Measurements from ENCODE around the gene P2RY2. TPM values are rescaled to one million over a fixed set of nuclear protein-coding genes. Genes with fewer than 3 reads are reported as not detected.
A peak's percentile ranks its signal among the peaks of the same experiment; 100 is the strongest.
"Not testable (repeated sequence)": the region's sequence is repeated elsewhere in the genome, so short reads cannot be mapped to it uniquely, and the experiment has no call there.

The P2RY2 gene
- total RNA-seq, 1 donor from 2014 or later, result 0.45 TPM

GRCh38 chr11:73229896-73230875 lies 12.1 kb downstream of the P2RY2 start:
- H3K4me3 Mint-ChIP-seq, result peak overlapping the region; percentile 19
- no peak overlapping the region for H2AFZ ChIP-seq (replicated peaks)
- no peak for DNase-seq (ENCODE audit: low spot score)

GRCh38 chr11:73230931-73231330 lies 12.8 kb downstream of the P2RY2 start:
- H3K4me1 Mint-ChIP-seq, result peaks cover 11% of the 10 kb centered on the region
- H3K9ac ChIP-seq, result no peak overlapping the region

More at GRCh38 chr11:73229896-73230875, 12.1 kb downstream of the P2RY2 start:
- H3K4me1 ChIP-seq, result peaks cover 14% of the 10 kb centered on the region
- H3K9me3 ChIP-seq (ENCODE audit: low read depth), result no peaks in the 10 kb centered on the region
- no peak overlapping the region for H3K27ac ChIP-seq
- H3K36me3 Mint-ChIP-seq, result no peaks in the 10 kb centered on the region
- no peaks in the 10 kb centered on the region for H4K20me1 ChIP-seq (ENCODE audit: low read depth)
- TF ChIP-seq EZH2phosphoT487 (IDR thresholded peaks at IDR 0.05) (no peak), EZH2 (IDR thresholded peaks at IDR 0.05) (no peak), CTCF (IDR thresholded peaks at IDR 0.05) (no peak)
- H3K36me3 ChIP-seq, result no peaks in the 10 kb centered on the region
- no peaks in the 10 kb centered on the region for H3K79me2 ChIP-seq (ENCODE audit: low read depth)
- H3K4me1 Mint-ChIP-seq, result peaks cover 11% of the 10 kb centered on the region
- no peak overlapping the region for H3K4me3 ChIP-seq
- no peak overlapping the region for H3K9ac ChIP-seq
- peaks cover 5% of the 10 kb centered on the region for H3K27me3 Mint-ChIP-seq (ENCODE audit: insufficient read depth, low read depth)
- H3K9me3 Mint-ChIP-seq, result no peaks in the 10 kb centered on the region
- no peak overlapping the region for H3K4me2 ChIP-seq
- no peaks in the 10 kb centered on the region for H3F3A ChIP-seq (ENCODE audit: low read depth)
- no peaks in the 10 kb centered on the region for H3K27me3 ChIP-seq
- peak overlapping the region; percentile 27 for H3K27ac Mint-ChIP-seq

GRCh38 chr11:73232487-73232886 lies 14.4 kb downstream of the P2RY2 start:
- not testable (repeated sequence) for H3K4me3 ChIP-seq; H3K27ac ChIP-seq; H3F3A ChIP-seq (ENCODE audit: low read depth); H3K27me3 Mint-ChIP-seq (ENCODE audit: insufficient read depth, low read depth); H3K9ac ChIP-seq; H3K79me2 ChIP-seq (ENCODE audit: low read depth); DNase-seq (ENCODE audit: low spot score); H3K36me3 ChIP-seq; H3K4me3 Mint-ChIP-seq; H3K4me2 ChIP-seq; H3K9me3 ChIP-seq (ENCODE audit: low read depth); H3K27ac Mint-ChIP-seq; H2AFZ ChIP-seq (replicated peaks); H3K27me3 ChIP-seq; H4K20me1 ChIP-seq (ENCODE audit: low read depth); H3K36me3 Mint-ChIP-seq; H3K9me3 Mint-ChIP-seq
- H3K4me1 ChIP-seq, result peaks cover 14% of the 10 kb centered on the region
- peaks cover 11% of the 10 kb centered on the region for H3K4me1 Mint-ChIP-seq

More at GRCh38 chr11:73230931-73231330, 12.8 kb downstream of the P2RY2 start:
- no peak overlapping the region for H3K27ac Mint-ChIP-seq
- H2AFZ ChIP-seq (replicated peaks), result no peak overlapping the region
- no peak overlapping the region for H3K4me2 ChIP-seq
- H3K27me3 Mint-ChIP-seq (ENCODE audit: insufficient read depth, low read depth), result peaks cover 7% of the 10 kb centered on the region
- H3K4me3 ChIP-seq, result no peak overlapping the region
- H3F3A ChIP-seq (ENCODE audit: low read depth), result no peaks in the 10 kb centered on the region
- no peaks in the 10 kb centered on the region for H3K27me3 ChIP-seq
- H3K27ac ChIP-seq, result no peak overlapping the region
- H3K9me3 Mint-ChIP-seq, result no peaks in the 10 kb centered on the region
- no peaks in the 10 kb centered on the region for H3K36me3 Mint-ChIP-seq
- no peaks in the 10 kb centered on the region for H3K9me3 ChIP-seq (ENCODE audit: low read depth)
- H3K4me1 ChIP-seq, result peaks cover 14% of the 10 kb centered on the region
- no peak overlapping the region for H3K4me3 Mint-ChIP-seq
- no peaks in the 10 kb centered on the region for H3K36me3 ChIP-seq
- TF ChIP-seq EZH2phosphoT487 (IDR thresholded peaks at IDR 0.05) (no peak), CTCF (IDR thresholded peaks at IDR 0.05) (no peak), EZH2 (IDR thresholded peaks at IDR 0.05) (no peak)
- H4K20me1 ChIP-seq (ENCODE audit: low read depth), result no peaks in the 10 kb centered on the region
- H3K79me2 ChIP-seq (ENCODE audit: low read depth), result no peaks in the 10 kb centered on the region
- DNase-seq (ENCODE audit: low spot score), result no peak

- H3K4me3 ChIP-seq, result no peak overlapping the region
- no peaks in the 10 kb centered on the region for H3K9me3 Mint-ChIP-seq
- peaks cover 15% of the 10 kb centered on the region for H3K4me1 Mint-ChIP-seq
- no peak overlapping the region for H3K9ac ChIP-seq
- H3K27ac ChIP-seq, result no peak overlapping the region
- H3K79me2 ChIP-seq (ENCODE audit: low read depth), result no peaks in the 10 kb centered on the region
- H3K4me2 ChIP-seq, result no peak overlapping the region
- peaks cover 13% of the 10 kb centered on the region for H3K27me3 Mint-ChIP-seq (ENCODE audit: insufficient read depth, low read depth)
- H3F3A ChIP-seq (ENCODE audit: low read depth), result no peaks in the 10 kb centered on the region
- no peaks in the 10 kb centered on the region for H4K20me1 ChIP-seq (ENCODE audit: low read depth)
- H3K27ac Mint-ChIP-seq, result no peak overlapping the region
- no peaks in the 10 kb centered on the region for H3K36me3 ChIP-seq
- TF ChIP-seq CTCF (IDR thresholded peaks at IDR 0.05) (no peak), EZH2phosphoT487 (IDR thresholded peaks at IDR 0.05) (no peak), EZH2 (IDR thresholded peaks at IDR 0.05) (no peak)
- no peak overlapping the region for H3K4me3 Mint-ChIP-seq
- H3K27me3 ChIP-seq, result no peaks in the 10 kb centered on the region
- H2AFZ ChIP-seq (replicated peaks), result no peak overlapping the region
- H3K4me1 ChIP-seq, result peaks cover 14% of the 10 kb centered on the region
- no peaks in the 10 kb centered on the region for H3K9me3 ChIP-seq (ENCODE audit: low read depth)
- no peak for DNase-seq (ENCODE audit: low spot score)
- no peaks in the 10 kb centered on the region for H3K36me3 Mint-ChIP-seq
Observed at GRCh38 chr11:73233211-73233610, 15.1 kb downstream of the P2RY2 start.

All from neural progenitor cell (in vitro differentiated cells).